MM.1S (cell line): ENCODE results near the gene CCDC157.

Source experiments
- DNase-seq: peaks from one replicate; pipeline ENCODE4 v3.0.0-alpha.2; 2015
- H2AFZ ChIP-seq: fragments of 300-600 bp; sonication (generic); 2 replicates; pipeline ENCODE4 v1.6.0; 2016; ENCODE audit warnings: antibody characterized with exemption, low read length
- H3F3A ChIP-seq: fragments of 300-600 bp; sonication (generic); 2 replicates; pipeline ENCODE4 v1.6.1; 2016; ENCODE audit warnings: mild to moderate bottlenecking, antibody characterized with exemption, low read length, moderate library complexity, mixed read lengths; ENCODE audit not compliant: insufficient read depth
- H3K27ac ChIP-seq: fragments of 300-600 bp; sonication (generic); 2 replicates; pipeline ENCODE4 v1.5.1; 2016; ENCODE audit warnings: mild to moderate bottlenecking, low read length
- H3K27me3 ChIP-seq: fragments of 300-600 bp; sonication (generic); replicated peaks from 2 replicates; pipeline ENCODE4 v1.6.0; 2016; ENCODE audit warnings: low read length; ENCODE audit not compliant: insufficient read depth
- H3K36me3 ChIP-seq: fragments of 300-600 bp; sonication (generic); replicated peaks from 2 replicates; pipeline ENCODE4 v1.6.1; 2016; ENCODE audit warnings: mild to moderate bottlenecking, low read length, mixed read lengths; ENCODE audit not compliant: insufficient read depth
- H3K4me1 ChIP-seq: fragments of 300-600 bp; sonication (generic); 2 replicates; pipeline ENCODE4 v1.6.1; 2016; ENCODE audit warnings: low read length, mixed read lengths
- H3K4me2 ChIP-seq: fragments of 300-600 bp; sonication (generic); 2 replicates; pipeline ENCODE4 v1.6.0; 2016; ENCODE audit warnings: low read depth, low read length
- H3K4me3 ChIP-seq: fragments of 300-600 bp; sonication (generic); 2 replicates; pipeline ENCODE4 v1.5.1; 2016; ENCODE audit warnings: low read length, mixed read lengths
- H3K79me2 ChIP-seq: fragments of 300-600 bp; sonication (generic); 2 replicates; pipeline ENCODE4 v1.6.1; 2016; ENCODE audit warnings: mixed run types, low read length, mixed read lengths
- H3K9ac ChIP-seq: fragments of 300-600 bp; sonication (generic); 2 replicates; pipeline ENCODE4 v1.6.1; 2016; ENCODE audit warnings: low read length, mixed read lengths
- H3K9me2 ChIP-seq: fragments of 300-600 bp; sonication (generic); replicated peaks from 2 replicates; pipeline ENCODE4 v1.6.1; 2016; ENCODE audit warnings: mild to moderate bottlenecking, low read length, mixed read lengths; ENCODE audit not compliant: insufficient read depth
- H3K9me3 ChIP-seq: fragments of 300-600 bp; sonication (generic); replicated peaks from 2 replicates; pipeline ENCODE4 v1.6.1; 2016; ENCODE audit warnings: mild to moderate bottlenecking, low read length, mixed read lengths; ENCODE audit not compliant: insufficient read depth
- H4K20me1 ChIP-seq: fragments of 300-600 bp; sonication (generic); 2 replicates; pipeline ENCODE4 v1.6.1; 2016; ENCODE audit warnings: mild to moderate bottlenecking, low read length, moderate library complexity, mixed read lengths; ENCODE audit not compliant: insufficient read depth
- CTCF ChIP-seq: fragments of 300-600 bp; sonication (generic); IDR thresholded peaks from 2 replicates; pipeline ENCODE4 v1.5.1; 2016; ENCODE audit warnings: antibody characterized with exemption, low read length, mixed read lengths
- EZH2 ChIP-seq: fragments of 300-600 bp; sonication (generic); optimal IDR thresholded peaks from 2 replicates; pipeline ENCODE3; 2017; ENCODE audit warnings: low read depth, mild to moderate bottlenecking, antibody characterized with exemption, low read length, mixed read lengths
- EZH2phosphoT487 ChIP-seq: fragments of 300-600 bp; sonication (generic); IDR thresholded peaks from 2 replicates; pipeline ENCODE4 v1.6.1; 2018; ENCODE audit warnings: antibody characterized with exemption, low read length

The CCDC157 gene

GRCh38 chr22:30386960-30387827, 30.4 kb downstream of the CCDC157 start, which contains the start of gene RNF215:
RNF215 (minus strand) TSS chr22:30387411; CDS start chr22:30387313, 98 bp downstream.
- Histone ChIP-seq H3K4me2 (peak within 1 kb of the TSS; percentile 71), H4K20me1 (no peaks in the 10 kb centered on the region), H3K9me3 (no peaks in the 10 kb centered on the region), H3K9ac (peak within 1 kb of the TSS; percentile 57; the same call in 1 of the 2 replicates), H3K9me2 (no peaks in the 10 kb centered on the region), H3K27ac (no peak within 1 kb of the TSS), H3K27me3 (no peaks in the 10 kb centered on the region), H3F3A (no peaks in the 10 kb centered on the region), H3K36me3 (no peaks in the 10 kb centered on the region), H3K79me2 (no peaks in the 10 kb centered on the region), H3K4me1 (peaks cover 12% of the 10 kb centered on the region), H2AFZ (peak within 1 kb of the TSS; percentile 80), H3K4me3 (peak within 1 kb of the TSS; percentile 66)
- TF ChIP-seq EZH2phosphoT487 = no peak
- TF ChIP-seq EZH2 = no peak
- peak; percentile 74 for TF ChIP-seq CTCF
- DNase-seq = peak; percentile 83

GRCh38 chr22:30390974-30391691, 34.3 kb downstream of the CCDC157 start:
- Histone ChIP-seq H3K4me2 (no peak overlapping the region), H4K20me1 (no peaks in the 10 kb centered on the region), H2AFZ (peak overlapping the region; percentile 59), H3K4me1 (peaks cover 12% of the 10 kb centered on the region), H3K4me3 (no peak overlapping the region), H3K9me2 (no peaks in the 10 kb centered on the region), H3K79me2 (no peaks in the 10 kb centered on the region), H3K9me3 (no peaks in the 10 kb centered on the region), H3K36me3 (no peaks in the 10 kb centered on the region), H3K9ac (no peak overlapping the region), H3K27ac (no peak overlapping the region), H3K27me3 (no peaks in the 10 kb centered on the region), H3F3A (no peaks in the 10 kb centered on the region)
- peak; percentile 81 for DNase-seq
- TF ChIP-seq CTCF (peak; percentile 95), EZH2 (no peak), EZH2phosphoT487 (no peak)

GRCh38 chr22:30392661-30393321, 36.0 kb downstream of the CCDC157 start:
- no peaks in the 10 kb centered on the region for H3K36me3 ChIP-seq
- H3K9me2 ChIP-seq = no peaks in the 10 kb centered on the region
- H3K4me1 ChIP-seq = peaks cover 6% of the 10 kb centered on the region
- no peak overlapping the region for H3K9ac ChIP-seq
- TF ChIP-seq CTCF (no peak), EZH2 (no peak), EZH2phosphoT487 (no peak)
- H3K79me2 ChIP-seq = no peaks in the 10 kb centered on the region
- H3K9me3 ChIP-seq = no peaks in the 10 kb centered on the region
- no peak for DNase-seq
- H4K20me1 ChIP-seq = no peaks in the 10 kb centered on the region
- peaks cover 7% of the 10 kb centered on the region for H3K27me3 ChIP-seq
- H3K4me3 ChIP-seq = no peak overlapping the region
- H3K27ac ChIP-seq = no peak overlapping the region
- H3K4me2 ChIP-seq = no peak overlapping the region
- no peaks in the 10 kb centered on the region for H3F3A ChIP-seq
- no peak overlapping the region for H2AFZ ChIP-seq
